Dendritic cell treated with granulocyte-macrophage colony-stimulating factor and Interleukin-4, amounts not matched to agents 40 ng/mL and 50 ng/mL, for 4 days (primary cell): ENCODE data around the gene DUSP11.

ENCODE experiments used
- H3K27ac Mint-ChIP-seq: one replicate; pipeline ENCODE4 v1.8.0; 2022; ENCODE audit warnings: mild to moderate bottlenecking, mixed read lengths
- H3K27me3 Mint-ChIP-seq: one replicate; pipeline ENCODE4 v1.8.0; 2022; ENCODE audit warnings: mild to moderate bottlenecking, mixed read lengths
- H3K36me3 Mint-ChIP-seq: one replicate; pipeline ENCODE4 v1.8.0; 2022; ENCODE audit warnings: low read depth, mixed read lengths
- H3K4me1 Mint-ChIP-seq: one replicate; pipeline ENCODE4 v1.8.0; 2022; ENCODE audit warnings: low read depth, mixed read lengths
- H3K4me3 Mint-ChIP-seq: one replicate; pipeline ENCODE4 v1.8.0; 2022; ENCODE audit warnings: mild to moderate bottlenecking, moderate library complexity, mixed read lengths
- H3K9me3 Mint-ChIP-seq: one replicate; pipeline ENCODE4 v1.8.0; 2022; ENCODE audit warnings: mixed read lengths
- intact Hi-C: fragments of 100-400 bp; cut with micrococcal nuclease; formaldehyde crosslinking; loops from one replicate; pipeline ENCODE4 v1.15.0; 2022

The DUSP11 gene

DNA sequence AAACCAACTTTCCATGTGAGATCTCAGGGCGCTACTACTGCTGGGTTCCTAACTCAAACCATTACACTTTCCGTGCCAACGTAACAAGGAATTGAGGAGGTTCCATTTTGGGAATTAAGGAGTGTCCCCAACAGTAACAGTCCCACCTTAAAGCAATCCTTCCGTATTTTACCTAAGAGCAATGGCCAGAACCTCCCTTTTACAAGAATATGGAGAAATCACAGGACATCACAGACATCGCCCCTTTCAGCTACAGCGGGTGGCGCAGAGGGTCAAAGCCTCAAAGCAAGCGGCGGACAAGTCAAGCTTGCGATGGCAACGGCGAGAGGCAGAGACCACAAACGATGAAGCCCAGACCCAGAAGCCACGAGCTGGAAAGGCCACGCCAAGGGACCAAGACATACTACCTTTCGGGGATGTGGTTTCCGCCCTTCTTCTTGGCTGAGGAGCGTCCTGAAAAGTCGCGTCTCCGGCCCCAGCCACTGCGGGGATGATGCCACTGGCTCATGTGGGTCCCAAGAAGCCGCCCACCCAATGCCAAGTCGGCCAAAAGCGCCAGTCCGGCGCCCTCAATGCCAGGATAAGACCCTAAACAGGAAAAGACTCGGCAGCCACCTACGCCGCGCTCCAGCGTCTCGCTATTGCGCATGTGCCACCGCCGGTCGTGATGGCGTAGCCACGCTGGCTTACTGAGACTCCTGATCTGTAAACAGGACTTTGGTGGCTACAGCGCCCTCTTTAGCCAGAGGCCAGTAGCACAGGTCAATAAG is at the start of gene DUSP11:
Gene DUSP11 (minus strand): TSS at position 637 of the 770 bp plus-strand sequence. CDS start 129 bp downstream, at position 508.
- peaks cover 43% of the 10 kb centered on the region for H3K36me3 Mint-ChIP-seq
- H3K4me3 Mint-ChIP-seq: peak within 1 kb of the TSS; percentile 94
- intact Hi-C loops: no loop called here
- H3K9me3 Mint-ChIP-seq: no peaks in the 10 kb centered on the region
- peaks cover 23% of the 10 kb centered on the region for H3K4me1 Mint-ChIP-seq
- peak within 1 kb of the TSS; percentile 93 for H3K27ac Mint-ChIP-seq
- H3K27me3 Mint-ChIP-seq: peaks cover 4% of the 10 kb centered on the region

DNA sequence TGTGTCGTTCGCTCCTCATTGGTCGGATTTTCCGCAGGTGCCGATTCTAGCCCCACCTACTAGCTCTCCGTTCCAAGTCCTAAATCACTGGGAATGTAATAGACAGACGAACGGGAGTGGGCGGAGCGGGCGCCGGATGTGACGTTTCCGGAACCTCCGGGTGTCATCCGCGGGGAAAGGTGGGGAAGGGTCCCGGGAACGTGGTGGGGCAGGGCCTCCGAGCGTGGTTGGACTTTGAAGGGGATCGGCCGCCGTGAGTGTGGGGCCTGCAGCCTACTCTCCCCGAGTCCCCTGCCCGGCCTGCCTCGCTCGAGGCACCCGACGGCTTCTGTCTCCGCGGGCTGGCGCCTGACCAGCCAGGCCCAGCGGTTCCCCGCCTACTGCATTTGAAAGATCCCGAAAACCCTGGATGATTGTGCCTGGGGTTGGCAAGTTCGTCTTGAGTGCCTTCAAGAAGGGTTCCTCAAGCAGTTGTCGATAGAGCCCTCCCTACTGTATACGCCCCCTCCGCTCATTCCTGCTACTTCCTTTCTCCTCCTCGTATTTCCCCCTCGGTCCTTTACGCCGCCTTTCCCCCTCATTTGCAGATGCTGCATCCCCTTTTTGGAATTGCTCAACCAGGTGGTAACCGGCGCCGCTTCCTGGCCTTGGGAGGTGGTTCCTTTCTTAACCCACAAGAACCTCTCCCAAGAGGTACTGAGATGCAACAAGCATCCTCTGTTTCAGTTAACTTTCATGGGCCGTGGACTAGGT is 49.1 kb upstream of the DUSP11 start, which contains the start of gene STAMBP:
Gene STAMBP (plus strand): TSS at position 144 of the 753 bp plus-strand sequence. CDS start 1,896 bp downstream, outside the sequence.
- Mint-ChIP-seq H3K9me3 (peaks cover 9% of the 10 kb centered on the region), H3K27me3 (no peaks in the 10 kb centered on the region), H3K27ac (peak within 1 kb of the TSS; percentile 97), H3K36me3 (peaks cover 33% of the 10 kb centered on the region), H3K4me3 (peak within 1 kb of the TSS; percentile 97), H3K4me1 (peaks cover 29% of the 10 kb centered on the region)
- intact Hi-C loops: no loop called here

DNA sequence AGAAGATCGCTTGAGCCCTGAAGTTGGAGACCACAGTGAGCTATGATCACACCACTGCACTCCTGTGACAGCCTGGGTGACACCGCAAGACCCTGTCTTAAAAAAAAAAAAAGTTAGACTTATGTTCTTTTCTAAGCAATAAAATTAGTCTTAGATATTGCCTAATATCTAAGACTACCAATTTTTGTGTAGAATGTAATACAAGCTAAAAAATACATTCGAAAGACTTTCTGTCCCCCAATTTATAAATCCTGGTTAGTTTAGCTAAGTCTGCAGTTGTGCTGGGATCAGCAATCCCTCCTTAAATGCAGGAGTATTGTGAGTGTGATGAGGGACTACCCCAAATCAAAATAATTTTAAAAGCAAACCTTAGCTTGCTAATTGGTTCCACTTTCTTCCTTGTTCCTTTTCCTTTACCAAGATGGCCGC is 48.5 kb upstream of the DUSP11 start:
- H3K4me1 Mint-ChIP-seq: peaks cover 29% of the 10 kb centered on the region
- H3K27me3 Mint-ChIP-seq: no peaks in the 10 kb centered on the region
- H3K36me3 Mint-ChIP-seq: peaks cover 33% of the 10 kb centered on the region
- intact Hi-C loops: no loop called here
- H3K4me3 Mint-ChIP-seq: peak overlapping the region; percentile 97
- H3K27ac Mint-ChIP-seq: peak overlapping the region; percentile 97
- H3K9me3 Mint-ChIP-seq: peaks cover 9% of the 10 kb centered on the region

DNA sequence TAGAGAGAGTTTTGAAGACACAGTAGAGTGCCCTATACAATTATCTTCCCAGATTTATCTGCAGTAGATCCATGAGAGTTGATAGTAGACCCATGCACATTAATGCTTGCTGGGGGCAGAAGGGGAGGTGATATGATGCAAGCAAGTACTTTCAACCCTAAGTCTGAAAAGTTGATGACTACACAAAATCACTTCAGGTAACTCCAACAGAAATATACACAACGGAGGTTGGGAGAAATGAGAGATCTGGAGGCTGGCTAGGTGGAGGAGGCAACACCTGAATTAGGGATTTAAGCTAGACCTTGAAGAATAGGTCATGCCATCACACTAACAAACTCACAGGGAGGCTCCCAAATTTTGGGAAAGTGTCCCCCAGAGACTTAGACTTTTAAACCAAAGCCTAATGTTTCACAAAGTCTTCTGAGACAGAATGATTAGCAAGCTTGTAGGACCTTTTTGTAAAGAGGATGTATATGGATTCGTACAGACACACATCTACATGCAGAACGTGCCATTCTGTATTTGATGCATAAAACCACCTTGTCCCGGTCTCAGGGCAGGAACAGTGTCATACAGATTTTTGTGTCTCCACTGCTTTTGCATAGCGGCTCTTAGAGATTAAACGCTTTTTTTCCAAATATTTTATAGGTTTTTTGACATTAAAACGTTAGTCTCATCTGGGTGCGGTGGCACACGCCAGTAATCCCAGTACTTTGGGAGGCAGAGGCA is 47.9 kb upstream of the DUSP11 start:
- H3K4me3 Mint-ChIP-seq: no peak overlapping the region
- peaks cover 31% of the 10 kb centered on the region for H3K36me3 Mint-ChIP-seq
- H3K4me1 Mint-ChIP-seq: peaks cover 28% of the 10 kb centered on the region
- intact Hi-C loops: no loop called here
- H3K27me3 Mint-ChIP-seq: no peaks in the 10 kb centered on the region
- H3K9me3 Mint-ChIP-seq: peaks cover 6% of the 10 kb centered on the region
- H3K27ac Mint-ChIP-seq: no peak overlapping the region

DNA sequence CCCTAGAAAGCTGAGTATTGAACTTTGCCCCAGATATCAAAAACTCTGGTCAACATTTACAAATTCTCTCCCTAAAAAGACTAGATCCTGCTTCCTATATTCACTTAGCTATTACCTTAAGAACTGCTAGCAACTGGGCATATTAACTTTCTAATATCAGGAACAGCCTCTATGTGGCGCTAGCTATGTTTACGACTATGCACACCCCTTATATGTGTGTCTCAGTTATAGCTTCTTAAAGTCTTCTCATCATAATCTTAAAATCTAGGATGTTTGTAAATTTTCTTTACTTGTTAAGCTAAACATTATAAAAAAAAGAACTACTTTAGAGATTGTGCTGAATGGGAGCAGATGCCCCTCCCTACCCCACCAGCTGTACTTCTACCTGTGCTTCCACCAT is 47.1 kb upstream of the DUSP11 start:
- H3K4me3 Mint-ChIP-seq: no peak overlapping the region

DNA sequence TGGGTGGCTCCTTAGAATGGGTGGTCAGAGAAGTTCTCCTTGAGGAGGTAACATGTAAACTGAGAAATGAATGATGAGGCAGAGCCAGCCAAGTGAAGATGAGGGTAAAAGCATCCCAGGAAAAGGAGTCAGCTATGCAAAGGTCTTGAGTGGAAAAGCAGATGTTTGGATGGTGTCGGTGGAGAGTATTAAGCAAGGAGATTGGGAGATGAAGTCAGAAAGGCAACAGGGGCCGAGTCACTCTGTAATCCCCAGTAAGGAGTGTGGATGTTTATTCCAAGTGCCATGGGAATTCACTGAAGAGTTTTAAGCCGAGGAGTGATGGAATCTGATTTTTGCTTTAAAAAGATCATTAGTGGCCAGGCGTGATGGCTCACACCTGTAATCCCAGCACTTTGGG is 45.5 kb upstream of the DUSP11 start:
- intact Hi-C loops: no loop called here
- Mint-ChIP-seq H3K9me3 (no peaks in the 10 kb centered on the region), H3K27ac (no peak overlapping the region)

More for the DNA sequence above, 47.1 kb upstream of the DUSP11 start:
- Mint-ChIP-seq H3K4me1 (peaks cover 24% of the 10 kb centered on the region), H3K27me3 (no peaks in the 10 kb centered on the region), H3K9me3 (no peaks in the 10 kb centered on the region), H3K27ac (no peak overlapping the region), H3K36me3 (peaks cover 23% of the 10 kb centered on the region)
- intact Hi-C loops: no loop called here

DNA sequence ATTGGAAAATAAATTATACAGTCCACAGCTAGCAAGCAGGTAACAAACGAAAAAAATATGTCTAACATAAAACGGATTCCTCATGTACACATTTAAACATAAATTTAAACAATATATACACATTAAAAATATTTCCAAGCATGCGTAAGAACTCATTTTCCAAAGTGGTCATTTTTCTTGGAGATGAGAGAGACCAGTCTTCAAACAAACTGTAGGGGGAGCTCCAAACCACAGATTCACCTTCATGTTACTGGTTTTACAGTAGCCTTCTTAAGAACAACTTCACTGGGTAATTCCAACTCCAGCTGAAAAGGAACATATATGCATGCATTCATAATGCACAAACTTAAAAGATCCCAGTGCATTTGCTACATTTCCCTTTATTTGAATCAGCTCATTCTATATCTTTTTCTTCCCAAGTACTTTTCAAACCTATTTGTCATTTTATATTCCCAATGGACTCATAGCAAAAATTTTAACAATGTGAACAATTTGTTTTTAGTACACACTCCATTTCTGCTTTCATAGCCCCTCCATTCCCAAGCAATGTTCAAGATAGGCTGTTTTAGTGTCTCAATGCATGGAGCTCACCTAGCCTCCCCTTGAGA is 44.1 kb upstream of the DUSP11 start:
- peaks cover 6% of the 10 kb centered on the region for H3K36me3 Mint-ChIP-seq

More for the DNA sequence above, 45.5 kb upstream of the DUSP11 start:
- H3K27me3 Mint-ChIP-seq: peaks cover 5% of the 10 kb centered on the region
- H3K4me1 Mint-ChIP-seq: peaks cover 17% of the 10 kb centered on the region
- H3K36me3 Mint-ChIP-seq: peaks cover 8% of the 10 kb centered on the region
- no peak overlapping the region for H3K4me3 Mint-ChIP-seq

DNA sequence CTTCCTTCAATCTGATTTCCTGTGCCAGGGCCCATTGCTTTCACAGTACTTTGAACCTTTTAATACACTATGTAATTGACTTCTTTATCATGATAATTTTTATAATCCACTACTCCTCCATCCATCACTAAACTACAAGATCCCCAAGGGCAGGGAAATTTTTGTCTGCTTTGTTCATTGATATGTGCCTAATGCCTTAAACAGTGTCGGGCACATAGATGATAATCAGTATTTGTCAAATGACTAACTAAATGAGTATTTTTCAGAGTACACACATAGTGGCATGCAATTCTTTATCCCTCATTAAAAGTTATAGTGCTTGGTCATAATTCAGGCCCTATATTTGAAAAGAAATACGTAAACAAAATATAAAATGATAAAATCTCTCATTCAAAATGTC is 43.5 kb upstream of the DUSP11 start:
- Mint-ChIP-seq H3K4me1 (peaks cover 5% of the 10 kb centered on the region), H3K27me3 (peaks cover 8% of the 10 kb centered on the region), H3K4me3 (no peak overlapping the region), H3K27ac (no peak overlapping the region), H3K9me3 (no peaks in the 10 kb centered on the region), H3K36me3 (no peaks in the 10 kb centered on the region)
- intact Hi-C loops: no loop called here

More for the DNA sequence above, 44.1 kb upstream of the DUSP11 start:
- H3K9me3 Mint-ChIP-seq: no peaks in the 10 kb centered on the region
- no peak overlapping the region for H3K27ac Mint-ChIP-seq
- no peak overlapping the region for H3K4me3 Mint-ChIP-seq
- peaks cover 8% of the 10 kb centered on the region for H3K27me3 Mint-ChIP-seq
- intact Hi-C loops: loop anchor here (1.0 kb wide), 1 partner anchor 511 kb away; no protein-coding TSS in a partner anchor
- peaks cover 5% of the 10 kb centered on the region for H3K4me1 Mint-ChIP-seq

DNA sequence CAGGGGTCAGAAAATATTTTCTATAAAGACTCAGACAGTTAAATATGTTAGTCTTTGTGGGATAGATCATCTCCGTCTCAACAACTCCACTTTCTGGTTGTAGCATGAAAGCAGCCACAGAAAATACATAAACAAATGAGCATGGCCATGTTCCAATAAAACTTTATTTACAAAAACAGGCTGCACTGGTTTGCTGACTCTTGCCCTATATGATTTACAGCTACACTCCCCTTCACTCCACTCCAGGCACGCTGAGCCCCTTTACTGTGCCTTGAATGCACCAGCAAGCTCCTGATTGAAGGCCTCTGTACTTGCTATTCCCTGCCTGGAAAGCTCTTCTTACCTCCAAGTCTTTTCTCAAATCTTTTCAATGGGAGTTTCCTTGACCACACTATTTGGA is 43.1 kb upstream of the DUSP11 start:
- H3K27me3 Mint-ChIP-seq: peaks cover 10% of the 10 kb centered on the region
- H3K9me3 Mint-ChIP-seq: no peaks in the 10 kb centered on the region
- H3K4me3 Mint-ChIP-seq: no peak overlapping the region
- no peak overlapping the region for H3K27ac Mint-ChIP-seq
- H3K36me3 Mint-ChIP-seq: no peaks in the 10 kb centered on the region
- H3K4me1 Mint-ChIP-seq: peaks cover 5% of the 10 kb centered on the region
- intact Hi-C loops: no loop called here

DNA sequence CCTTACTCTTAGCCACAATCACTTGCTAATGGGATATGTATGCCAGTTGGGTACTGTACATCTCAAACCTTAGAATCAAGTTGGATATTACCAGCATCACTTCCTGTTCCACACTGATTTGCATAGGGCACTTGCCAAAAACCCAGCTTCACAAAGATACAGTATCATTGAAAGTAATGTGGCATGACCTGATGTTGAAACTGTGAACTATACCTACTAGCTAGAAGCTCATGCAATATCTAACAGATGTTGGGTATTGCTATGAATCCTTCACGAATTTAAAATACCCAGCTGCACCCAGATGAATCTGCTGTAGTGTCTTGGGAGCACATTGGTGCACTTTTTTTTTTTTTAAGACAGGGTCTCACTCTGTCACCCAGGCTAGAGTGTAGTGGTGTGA is 42.4 kb upstream of the DUSP11 start:
- intact Hi-C loops: no loop called here
- Mint-ChIP-seq H3K27ac (no peak overlapping the region), H3K27me3 (peaks cover 10% of the 10 kb centered on the region), H3K9me3 (no peaks in the 10 kb centered on the region), H3K4me1 (no peaks in the 10 kb centered on the region), H3K36me3 (no peaks in the 10 kb centered on the region), H3K4me3 (no peak overlapping the region)

DNA sequence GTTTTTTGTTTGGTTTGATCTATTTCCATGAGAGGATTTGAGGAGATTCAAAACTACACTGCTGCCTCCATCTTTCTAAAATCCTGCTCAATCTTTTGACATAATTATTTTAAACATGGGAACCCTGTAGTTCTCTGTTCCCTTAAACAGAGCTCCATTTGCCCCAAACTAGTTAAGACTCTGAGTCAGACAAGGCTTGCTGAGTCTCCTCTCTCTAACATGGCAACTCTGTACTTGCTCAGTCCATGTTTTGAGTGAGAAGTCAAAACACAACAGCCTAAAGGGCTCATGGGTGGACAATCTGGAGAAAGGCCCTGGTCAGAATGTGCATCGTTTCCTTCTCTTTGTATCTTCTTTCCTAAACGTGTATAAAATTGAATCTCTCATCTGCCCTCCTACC is 41.8 kb upstream of the DUSP11 start:
- Mint-ChIP-seq H3K27me3 (peaks cover 10% of the 10 kb centered on the region), H3K4me3 (no peak overlapping the region), H3K9me3 (no peaks in the 10 kb centered on the region), H3K36me3 (no peaks in the 10 kb centered on the region), H3K27ac (no peak overlapping the region), H3K4me1 (no peaks in the 10 kb centered on the region)
- intact Hi-C loops: no loop called here

DNA sequence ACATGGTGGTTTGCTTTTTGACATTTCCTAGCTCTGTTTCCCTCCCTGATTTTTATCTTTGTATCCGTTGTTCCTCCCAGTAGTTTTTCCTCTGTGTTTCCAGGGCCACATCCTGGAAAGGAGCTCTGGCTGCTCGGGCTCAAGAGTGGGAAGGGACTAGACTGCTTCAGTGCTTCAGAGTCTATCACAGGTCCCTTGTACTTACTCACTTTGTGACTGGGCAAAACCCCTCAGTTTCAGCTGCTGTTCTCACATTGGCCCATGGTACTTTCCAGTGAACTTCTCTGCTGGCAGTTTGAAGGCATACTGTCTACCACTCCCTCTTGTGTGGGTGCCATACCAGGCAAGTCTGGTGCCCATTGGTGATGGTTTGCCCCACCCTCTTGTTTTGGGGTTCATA is 41.3 kb upstream of the DUSP11 start:
- Mint-ChIP-seq H3K4me3 (no peak overlapping the region), H3K4me1 (no peaks in the 10 kb centered on the region), H3K9me3 (no peaks in the 10 kb centered on the region), H3K27ac (no peak overlapping the region), H3K36me3 (no peaks in the 10 kb centered on the region), H3K27me3 (peaks cover 10% of the 10 kb centered on the region)
- intact Hi-C loops: no loop called here

DNA sequence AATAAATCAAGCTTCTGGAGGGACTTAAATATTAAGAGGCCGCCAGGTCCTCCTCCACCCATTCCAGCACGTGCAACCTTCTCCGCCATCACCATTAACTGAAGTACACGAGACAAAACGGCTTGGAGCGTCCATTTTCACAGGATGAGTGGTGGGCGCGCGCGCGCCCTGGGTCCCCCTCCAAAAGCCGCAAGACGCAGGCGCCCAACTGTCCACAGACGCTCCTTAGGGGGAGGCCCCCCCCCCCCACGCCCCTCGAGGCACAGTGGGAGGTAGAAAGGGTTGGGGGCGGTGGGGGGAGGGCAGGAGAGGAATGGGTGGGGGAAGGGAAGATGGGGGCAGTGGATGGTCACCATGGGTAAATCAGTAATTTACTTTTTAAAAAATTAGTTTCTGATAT is 38.4 kb upstream of the DUSP11 start:
- Mint-ChIP-seq H3K27me3 (peaks cover 10% of the 10 kb centered on the region), H3K9me3 (no peaks in the 10 kb centered on the region)
- intact Hi-C loops: no loop called here

More for the DNA sequence above, 38.4 kb upstream of the DUSP11 start:
- Mint-ChIP-seq H3K27ac (no peak overlapping the region), H3K4me3 (no peak overlapping the region), H3K36me3 (no peaks in the 10 kb centered on the region), H3K4me1 (peaks cover 3% of the 10 kb centered on the region)
